Non-pigmented ciliary epithelial cell (primary cell): ENCODE results near the gene NHEJ1.
A peak's percentile ranks its signal among the peaks of the same experiment; 100 is the strongest.
"Not testable (repeated sequence)": the region's sequence is repeated elsewhere in the genome, so short reads cannot be mapped to it uniquely, and the experiment has no call there.

Source experiments
- DNase-seq: peaks from one replicate; pipeline ENCODE4 v3.0.0-alpha.2; 2010; ENCODE audit warnings: low read depth

Gene NHEJ1

DNA sequence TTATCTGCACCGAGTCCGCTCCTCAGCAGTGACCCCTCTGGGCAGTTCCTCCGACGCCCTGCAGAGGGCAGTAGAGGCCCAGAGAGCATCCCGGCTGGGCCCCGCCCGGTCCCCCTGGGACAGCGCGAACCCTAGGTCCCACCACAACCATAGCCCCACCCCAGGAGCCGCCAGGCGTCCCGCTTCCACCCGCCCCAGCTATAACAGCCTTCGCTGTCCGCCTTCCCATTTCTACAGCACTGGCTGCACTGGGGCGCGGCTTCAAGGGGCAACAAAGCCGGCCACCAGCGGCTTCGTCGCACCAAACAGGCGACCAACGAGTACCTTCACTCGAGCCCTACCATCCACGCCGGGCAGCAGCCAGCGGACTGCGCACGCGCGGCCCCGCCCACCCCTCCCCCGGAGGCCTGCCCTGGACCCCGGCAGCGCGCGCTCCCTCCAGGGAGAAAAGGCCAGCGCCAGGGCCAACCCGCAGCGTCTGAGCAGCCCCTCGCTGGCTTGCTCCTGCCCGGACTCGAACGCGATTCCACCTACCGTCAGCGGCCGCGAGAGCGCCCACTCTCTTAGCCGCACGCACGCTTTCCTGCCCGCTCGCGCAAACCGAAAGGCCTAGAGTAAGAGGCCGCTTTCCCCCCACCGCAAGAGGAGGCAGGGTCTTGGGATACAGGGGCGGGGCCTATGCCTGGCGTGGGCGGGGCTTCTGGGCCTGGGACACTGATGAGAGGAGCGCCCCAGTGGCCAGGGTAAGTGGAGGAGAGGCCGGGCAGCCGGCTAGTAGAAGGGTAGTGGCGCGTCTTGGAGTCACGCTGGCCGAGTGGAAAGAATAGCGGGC is at the start of gene NHEJ1:
Gene NHEJ1 (minus strand): TSS at position 630 of the 832 bp plus-strand sequence. CDS start 2,453 bp downstream, outside the sequence.
- peak; percentile 60 for DNase-seq

- no peak for DNase-seq
These were observed 48.9 kb upstream of the NHEJ1 start for GRCh38 chr2:219209236-219210195.

- no peak for DNase-seq
These were observed 47.5 kb upstream of the NHEJ1 start for GRCh38 chr2:219207884-219208740.

DNA sequence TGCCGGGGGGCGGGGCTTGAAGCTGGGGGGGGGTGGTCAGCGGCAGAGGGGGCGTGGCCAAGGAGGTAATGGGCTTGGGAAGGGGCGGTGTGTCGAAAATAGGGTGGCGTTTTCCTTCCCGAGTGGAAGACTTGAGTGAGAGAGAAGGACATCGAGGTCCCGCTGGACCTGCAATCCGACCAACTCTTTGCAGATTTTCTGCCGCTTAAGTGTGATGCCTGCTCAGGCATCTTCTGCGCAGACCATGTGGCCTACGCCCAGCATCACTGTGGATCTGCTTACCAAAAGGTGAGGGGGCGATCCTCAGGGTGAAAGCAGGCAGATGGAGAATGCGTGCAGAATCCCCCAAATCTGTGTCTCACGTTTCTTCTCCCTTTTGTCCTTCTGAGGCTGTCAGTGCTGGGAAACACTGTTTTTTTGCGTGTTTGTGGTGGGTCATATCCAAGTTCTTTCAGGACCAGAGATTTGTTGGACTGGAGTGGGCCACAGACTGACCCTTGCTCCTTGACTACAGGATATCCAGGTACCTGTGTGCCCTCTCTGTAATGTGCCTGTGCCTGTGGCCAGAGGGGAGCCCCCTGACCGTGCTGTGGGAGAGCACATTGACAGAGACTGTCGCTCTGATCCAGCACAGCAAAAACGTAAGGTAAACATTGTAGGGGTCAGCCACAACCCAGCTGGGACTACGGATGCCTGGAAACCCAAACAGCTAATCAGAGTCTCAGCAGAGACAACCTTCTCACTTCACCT is 46.7 kb upstream of the NHEJ1 start:
- DNase-seq: no peak

- DNase-seq: no peak
These were observed 45.9 kb upstream of the NHEJ1 start, which contains the start of gene ZFAND2B for GRCh38 chr2:219206328-219207133. ZFAND2B (plus strand) TSS chr2:219206782; CDS start chr2:219206988, 206 bp downstream.

DNA sequence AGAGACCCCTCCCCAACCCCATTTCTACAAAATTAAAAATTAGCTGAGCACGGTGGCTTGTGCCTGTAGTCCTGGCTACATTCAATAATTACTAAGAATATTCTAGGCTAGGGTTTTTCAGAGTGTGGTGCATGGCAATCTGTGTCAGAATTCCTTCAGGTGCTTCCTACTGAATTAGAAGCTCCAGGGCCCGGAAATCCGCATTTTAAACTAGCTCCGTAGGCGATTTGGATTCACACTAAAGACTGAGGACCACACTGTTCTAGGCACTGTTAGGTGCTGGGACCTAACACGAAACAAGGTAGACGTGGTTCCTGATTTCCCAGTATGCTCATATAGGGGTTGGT is 45.3 kb upstream of the NHEJ1 start:
- DNase-seq: no peak

DNA sequence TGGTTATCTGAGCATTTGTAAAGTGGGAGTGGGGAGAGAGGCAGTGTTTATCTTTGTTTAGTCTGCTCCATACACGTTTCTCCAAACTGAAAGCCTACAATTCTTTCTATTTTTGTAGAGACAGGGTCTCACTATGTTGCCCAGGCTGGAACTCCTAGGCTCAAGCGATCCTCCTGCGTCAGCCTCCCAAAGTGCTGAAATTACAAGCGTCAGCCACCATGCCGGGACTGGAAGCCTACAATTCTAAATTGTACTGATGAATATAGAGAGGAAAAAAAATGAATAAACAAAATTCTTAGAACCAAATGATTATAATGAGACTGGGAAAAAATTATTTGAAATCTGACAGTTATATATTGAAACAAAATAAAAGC is 44.5 kb upstream of the NHEJ1 start:
- no peak for DNase-seq

DNA sequence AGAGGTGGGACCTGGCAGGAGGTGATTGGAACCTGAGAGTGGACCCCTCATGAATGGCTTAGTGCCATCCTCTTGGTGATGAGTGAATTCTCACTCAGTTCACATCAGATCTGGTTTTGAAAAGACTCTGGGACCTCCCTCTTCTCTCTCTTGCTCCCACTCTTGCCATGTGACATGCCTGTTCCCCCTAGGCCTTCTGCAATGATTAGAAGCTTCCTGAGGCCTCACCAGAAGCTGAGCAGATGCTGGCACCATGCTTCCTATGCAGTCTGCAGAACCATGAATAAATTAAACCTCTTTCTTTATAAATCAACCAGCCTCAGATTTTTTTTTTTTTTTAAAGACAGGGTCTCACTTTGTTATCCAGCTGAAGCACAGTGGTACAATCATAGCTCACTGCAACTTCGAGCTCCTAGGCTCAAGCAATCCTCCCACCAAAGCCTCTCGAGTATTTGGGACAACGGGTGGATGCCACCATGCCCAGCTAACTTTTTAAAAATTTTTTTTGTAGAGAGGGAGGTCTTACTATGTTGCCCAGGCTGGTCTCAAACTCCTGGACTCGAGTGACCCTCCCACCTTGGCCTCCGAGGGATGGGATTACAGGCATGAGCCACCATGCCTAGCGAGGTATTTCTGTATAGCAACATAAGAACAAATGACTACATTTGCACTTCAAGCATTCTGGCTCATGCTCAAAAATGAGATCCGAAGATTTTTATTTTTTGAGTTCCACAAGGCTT is 44.0 kb upstream of the NHEJ1 start:
- DNase-seq: no peak

DNA sequence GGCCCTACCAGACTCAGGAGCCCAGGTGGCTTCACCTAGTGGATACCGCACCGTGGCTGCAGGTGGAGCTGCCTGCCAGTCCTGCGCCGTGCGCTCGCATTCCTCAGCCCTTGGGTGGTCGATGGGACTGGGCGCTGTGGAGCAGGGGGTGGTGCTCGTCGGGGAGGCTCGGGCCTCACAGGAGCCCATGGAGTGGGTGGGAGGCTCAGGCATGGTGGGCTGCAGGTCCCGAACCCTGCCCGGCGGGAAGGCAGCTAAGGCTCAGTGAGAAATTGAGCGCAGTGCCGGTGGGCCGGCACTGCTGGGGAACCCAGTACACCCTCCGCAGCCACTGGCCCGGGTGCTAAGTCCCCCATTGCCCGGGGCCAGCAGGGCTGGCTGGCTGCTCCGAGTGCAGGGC is 40.7 kb upstream of the NHEJ1 start:
- not testable (repeated sequence) for DNase-seq

DNA sequence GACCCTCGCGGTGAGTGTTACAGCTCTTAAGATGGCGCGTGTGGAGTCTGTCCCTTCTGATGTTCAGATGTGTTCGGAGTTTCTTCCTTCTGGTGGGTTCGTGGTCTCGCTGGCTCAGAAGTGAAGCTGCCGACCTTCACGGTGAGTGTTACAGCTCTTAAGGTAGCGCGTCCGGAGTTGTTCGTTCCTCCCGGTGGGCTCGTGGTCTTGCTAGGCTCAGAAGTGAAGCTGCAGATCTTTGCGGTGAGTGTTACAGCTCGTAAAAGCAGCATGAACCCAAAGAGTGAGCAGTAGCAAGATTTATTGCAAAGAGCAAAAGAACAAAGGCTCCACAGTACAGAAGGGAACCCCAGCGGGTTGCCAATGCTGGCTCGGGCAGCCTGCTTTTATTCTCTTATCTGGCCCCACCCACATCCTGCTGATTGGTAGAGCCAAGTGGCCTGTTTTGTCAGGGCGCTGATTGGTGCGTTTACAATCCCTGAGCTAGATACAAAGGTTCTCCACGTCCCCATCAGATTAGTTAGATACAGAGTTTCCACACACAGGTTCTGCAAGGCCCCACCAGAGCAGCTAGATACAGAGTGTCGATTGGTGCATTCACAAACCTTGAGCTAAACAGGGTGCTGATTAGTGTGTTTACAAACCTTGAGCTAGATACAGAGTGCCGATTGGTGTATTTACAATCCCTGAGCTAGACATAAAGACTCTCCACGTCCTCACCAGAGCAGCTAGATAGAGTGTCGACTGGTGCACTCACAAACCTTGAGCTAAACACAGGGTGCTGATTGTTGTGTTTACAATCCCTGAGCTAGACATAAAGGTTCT is 40.1 kb upstream of the NHEJ1 start:
- DNase-seq: not testable (repeated sequence)

DNA sequence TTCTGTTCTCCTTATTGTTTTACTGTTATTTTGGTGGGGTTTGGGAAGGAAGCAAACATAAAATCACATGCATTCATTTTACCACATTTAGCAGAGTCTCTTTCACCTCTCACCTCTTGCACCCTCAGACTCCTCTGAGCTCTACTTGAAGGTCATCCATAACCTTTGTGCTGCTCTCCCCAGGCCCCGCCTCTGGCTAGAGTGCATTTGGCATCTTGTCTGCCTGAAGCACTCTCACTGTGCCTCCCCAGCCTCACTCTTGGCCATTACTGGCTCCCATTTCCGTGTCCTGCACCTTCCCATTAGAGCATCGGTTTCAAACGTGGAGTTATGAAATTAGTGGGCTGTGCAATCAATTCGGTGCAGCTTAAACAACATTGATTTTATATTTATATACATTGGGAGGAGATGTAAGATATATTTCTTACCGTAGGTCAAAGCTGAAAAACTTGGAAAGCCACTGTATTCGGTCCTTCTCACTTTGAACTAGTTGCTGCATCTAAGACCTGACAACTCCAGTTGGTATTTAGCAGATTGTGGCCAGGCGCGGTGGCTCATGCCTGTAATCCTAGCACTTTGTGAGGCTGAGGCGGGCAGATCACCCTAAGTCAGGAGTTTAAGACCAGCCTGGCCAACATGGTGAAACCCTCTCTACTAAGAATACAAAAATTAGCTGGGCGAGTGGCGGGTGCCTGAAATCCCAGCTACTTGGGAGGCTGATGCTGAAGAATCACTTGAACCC is 39.0 kb upstream of the NHEJ1 start:
- no peak for DNase-seq

DNA sequence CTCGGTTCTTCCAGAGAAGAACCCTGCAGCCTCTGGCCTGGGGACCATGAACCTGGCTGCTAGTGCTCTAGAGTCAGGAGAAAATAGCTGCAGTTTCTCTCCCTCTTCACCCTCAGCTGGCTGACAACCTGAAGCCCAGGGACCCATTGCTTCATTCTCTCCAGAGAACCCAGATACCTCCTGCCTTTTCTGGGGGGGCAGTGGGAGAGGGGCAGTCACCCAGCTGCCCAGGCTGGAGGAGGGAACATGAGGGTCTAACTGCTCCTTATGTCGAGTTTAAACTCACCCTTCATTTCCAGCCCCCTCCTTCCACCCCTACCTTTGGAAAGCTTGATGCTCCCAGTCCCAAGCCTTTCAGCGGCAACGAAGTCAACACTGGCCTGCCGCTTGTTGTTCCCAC is 38.4 kb upstream of the NHEJ1 start:
- no peak for DNase-seq

GRCh38 chr2:219197388-219197787 is 36.8 kb upstream of the NHEJ1 start:
- no peak for DNase-seq

DNA sequence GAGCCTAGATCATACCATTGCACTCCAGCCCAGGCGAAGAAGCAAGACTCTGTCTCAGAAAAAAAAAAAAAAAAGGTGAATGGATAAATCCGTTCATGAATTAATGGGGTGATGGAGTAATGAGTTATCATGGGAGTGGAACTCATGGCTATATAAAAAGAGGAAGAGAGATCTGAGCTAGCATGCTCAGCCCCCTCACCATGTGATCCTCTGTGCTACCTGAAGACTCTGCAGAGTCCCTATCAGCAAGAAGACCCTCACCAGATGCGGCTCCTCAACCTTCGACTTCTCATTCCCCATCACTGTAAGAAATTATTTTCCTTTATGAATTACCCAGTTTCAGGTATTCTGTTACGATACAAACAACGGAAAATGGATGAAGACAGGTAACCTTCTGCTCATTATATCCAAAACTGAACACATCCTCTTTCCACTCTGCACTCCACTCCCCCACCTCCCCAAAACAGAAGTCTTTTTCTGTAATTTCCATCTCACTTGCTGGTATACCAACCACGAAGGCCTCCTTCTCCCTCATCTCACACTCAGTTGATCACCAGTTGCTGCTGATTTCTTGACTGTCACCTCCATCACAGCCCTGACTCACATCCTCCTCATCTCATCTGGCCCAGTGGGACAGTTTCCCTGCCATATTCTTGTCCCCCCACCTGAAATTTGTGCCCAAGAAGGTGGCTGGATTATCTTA is 26.3 kb upstream of the NHEJ1 start:
- no peak for DNase-seq

GRCh38 chr2:219184121-219184520 is 23.5 kb upstream of the NHEJ1 start:
- DNase-seq: no peak

DNA sequence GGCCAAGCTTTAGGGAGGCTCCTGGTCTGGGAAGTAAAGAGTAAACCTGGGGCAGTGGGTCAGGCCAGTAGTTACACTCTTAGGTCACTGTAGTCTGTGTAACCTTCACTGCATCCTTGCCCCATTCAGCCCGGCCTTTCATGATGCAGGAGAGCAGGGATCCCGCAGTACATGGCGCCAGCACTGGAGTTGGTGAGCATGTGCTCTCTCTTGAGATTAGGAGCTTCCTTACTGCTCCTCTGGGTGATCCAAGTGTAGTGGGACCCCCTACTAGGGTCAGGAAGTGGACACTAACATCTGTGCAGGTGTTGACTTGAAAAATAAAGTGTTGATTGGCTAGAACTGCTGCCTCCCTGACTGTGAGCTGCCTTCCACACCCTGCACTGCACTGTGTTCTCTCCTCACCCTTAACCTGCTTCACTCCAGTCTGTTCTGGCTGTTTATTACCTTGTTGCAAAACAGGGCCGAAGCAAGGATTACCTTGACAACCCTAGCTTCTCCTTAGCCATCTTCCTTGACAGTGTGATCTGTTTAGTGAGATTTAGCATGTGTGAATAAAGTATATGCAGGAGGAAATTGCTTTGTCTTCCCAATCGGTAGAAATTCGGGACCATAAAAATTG is 22.6 kb upstream of the NHEJ1 start:
- no peak for DNase-seq
